ENCODE measurements around the gene DENND2C.

GRCh38 chr1:114668373-114668772 lies 1.5 kb downstream of the DENND2C start:
- TF ChIP-seq CTCF (IDR thresholded peaks at IDR 0.05): no peak
- no peak for TF ChIP-seq POLR2AphosphoS5 (IDR thresholded peaks at IDR 0.05)

Measured in sigmoid colon (tissue), 4 donors.